GM23338 (cell line): ENCODE data around the gene TMEM143.

Experiments used
- CREB1 ChIP-seq: fragments of 250-450 bp; sonication (Bioruptor Pico); IDR thresholded peaks from 2 replicates; pipeline ENCODE4 v1.5.0; 2020; ENCODE audit warnings: low read depth, mild to moderate bottlenecking, moderate library complexity
- EZH2 ChIP-seq: fragments of 200-600 bp; sonication (generic); IDR thresholded peaks from one replicate; pipeline ENCODE4 v1.8.0; 2017; ENCODE audit warnings: antibody characterized with exemption, mild to moderate bottlenecking, low read depth; ENCODE audit not compliant: unreplicated experiment

DNA sequence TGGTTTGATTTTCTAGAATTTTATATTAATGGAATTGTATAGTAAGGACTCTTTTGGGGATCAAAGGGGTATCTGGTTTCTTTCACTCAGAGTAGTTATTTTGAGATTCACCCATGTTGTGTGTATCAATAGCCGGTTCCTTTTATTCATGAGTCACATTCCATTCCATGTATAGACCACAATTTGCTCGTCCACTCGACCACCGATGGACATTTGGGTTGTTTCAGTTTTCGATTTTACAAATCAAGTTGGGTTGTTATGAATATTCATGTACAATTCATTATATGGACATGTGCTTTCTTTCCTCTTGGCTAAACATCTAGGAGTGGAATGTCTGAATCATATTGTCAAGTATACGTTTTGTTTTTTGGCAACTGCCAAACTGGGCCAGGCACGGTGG is 48.0 kb downstream of the TMEM143 start:
- no peak for TF ChIP-seq EZH2
- TF ChIP-seq CREB1 (CRISPR knock-in tag): no peak
